BE2C (cell line): ENCODE data around the gene KLC1.

Experiments used
- DNase-seq: peaks from one replicate; pipeline ENCODE4 v3.0.0-alpha.2; 2020
- H3K27me3 ChIP-seq: fragments of 250-450 bp; sonication (Bioruptor Pico); 2 replicates; pipeline ENCODE4 v1.5.1; 2020; ENCODE audit warnings: mild to moderate bottlenecking
- H3K36me3 ChIP-seq: fragments of 250-450 bp; sonication (Bioruptor Pico); 2 replicates; pipeline ENCODE4 v1.5.1; 2020; ENCODE audit warnings: mild to moderate bottlenecking
- H3K4me1 ChIP-seq: fragments of 250-450 bp; sonication (Bioruptor Pico); 2 replicates; pipeline ENCODE4 v1.5.1; 2020
- H3K4me3 ChIP-seq: 2 replicates; pipeline ENCODE4 v1.5.1; 2011; ENCODE audit warnings: low read depth, low read length
- H3K9me3 ChIP-seq: fragments of 250-450 bp; sonication (Bioruptor Pico); 2 replicates; pipeline ENCODE4 v1.5.1; 2020
- CTCF ChIP-seq: IDR thresholded peaks from 2 replicates; pipeline ENCODE4 v1.5.1; 2012; ENCODE audit warnings: mild to moderate bottlenecking, low read depth, low read length

KLC1 gene

GRCh38 chr14:103694572-103695026 lies 65.6 kb downstream of the KLC1 start:
- no peaks in the 10 kb centered on the region for H3K27me3 ChIP-seq
- H3K36me3 ChIP-seq: peaks cover 54% of the 10 kb centered on the region
- no peak for DNase-seq
- no peak overlapping the region for H3K4me3 ChIP-seq
- peaks cover 40% of the 10 kb centered on the region for H3K4me1 ChIP-seq
- peak; percentile 34 for TF ChIP-seq CTCF
- H3K9me3 ChIP-seq: no peaks in the 10 kb centered on the region

GRCh38 chr14:103695296-103696069 lies 66.5 kb downstream of the KLC1 start:
- no peaks in the 10 kb centered on the region for H3K9me3 ChIP-seq
- no peaks in the 10 kb centered on the region for H3K27me3 ChIP-seq
- TF ChIP-seq CTCF: no peak
- H3K4me3 ChIP-seq: peak overlapping the region; percentile 6; the same call in 1 of the 2 replicates
- no peak for DNase-seq
- peaks cover 62% of the 10 kb centered on the region for H3K36me3 ChIP-seq
- H3K4me1 ChIP-seq: peaks cover 48% of the 10 kb centered on the region

GRCh38 chr14:103696070-103696402 lies 67.0 kb downstream of the KLC1 start:
- no peak overlapping the region for H3K4me3 ChIP-seq
- no peaks in the 10 kb centered on the region for H3K9me3 ChIP-seq
- H3K4me1 ChIP-seq: peaks cover 54% of the 10 kb centered on the region
- peaks cover 68% of the 10 kb centered on the region for H3K36me3 ChIP-seq
- no peaks in the 10 kb centered on the region for H3K27me3 ChIP-seq
- TF ChIP-seq CTCF: no peak
- peak; percentile 80 for DNase-seq

GRCh38 chr14:103696466-103697071 lies 67.6 kb downstream of the KLC1 start:
- H3K36me3 ChIP-seq: peaks cover 71% of the 10 kb centered on the region
- peak; percentile 68 for DNase-seq
- H3K4me3 ChIP-seq: peak overlapping the region; percentile 21; the same call in 1 of the 2 replicates
- peaks cover 55% of the 10 kb centered on the region for H3K4me1 ChIP-seq
- H3K27me3 ChIP-seq: no peaks in the 10 kb centered on the region
- H3K9me3 ChIP-seq: no peaks in the 10 kb centered on the region
- 0 out of 2 replicates have a peak, but pooled peaks have one; percentile 1 for TF ChIP-seq CTCF

- TF ChIP-seq CTCF: no peak
- Histone ChIP-seq H3K27me3 (no peaks in the 10 kb centered on the region), H3K4me1 (peaks cover 58% of the 10 kb centered on the region), H3K4me3 (no peak overlapping the region), H3K9me3 (no peaks in the 10 kb centered on the region), H3K36me3 (peaks cover 71% of the 10 kb centered on the region)
- no peak for DNase-seq
Measured at GRCh38 chr14:103697206-103697602, 68.2 kb downstream of the KLC1 start.
